ENCODE measurements around the gene DLG3. TPM values are rescaled to one million over a fixed set of nuclear protein-coding genes. Genes with fewer than 3 reads are reported as not detected.

DLG3 gene
- total and polyA plus RNA-seq, 5 experiments from 2014 or later: 2.3 to 6.7 (median 5.6) TPM

DNA sequence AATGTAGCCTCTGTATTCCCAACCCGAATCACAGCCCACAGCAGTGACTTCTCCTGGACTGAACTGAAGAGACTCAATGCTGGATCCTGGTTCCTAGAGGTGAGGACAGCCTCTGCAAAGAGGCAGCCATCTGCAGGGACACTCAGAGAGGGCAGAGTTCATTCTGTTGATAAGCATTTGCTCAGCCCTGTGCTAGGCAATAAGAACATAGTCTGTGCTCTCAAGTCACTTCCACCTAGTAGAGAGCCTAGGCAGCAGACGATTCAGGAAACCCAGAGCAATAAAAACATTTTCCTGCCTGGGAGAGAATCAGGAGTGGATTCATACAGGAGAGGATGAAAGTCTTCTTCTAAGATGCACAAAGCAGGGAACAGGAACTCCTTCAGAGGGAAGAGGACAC, 17.3 kb upstream of the DLG3 start:
- ATAC-seq: no peak
- DNase-seq: no peak
- H3K4me3 Mint-ChIP-seq: no peak overlapping the region
- peaks cover 0 to 9% (median 4%) of the 10 kb centered on the region in 5 donors for H3K27me3 Mint-ChIP-seq
- H3K4me1 Mint-ChIP-seq: no peaks in the 10 kb centered on the region
- no peak overlapping the region for H3K27ac Mint-ChIP-seq
- POLR2A ChIA-PET: no interaction called here
- no peaks in the 10 kb centered on the region for H3K36me3 Mint-ChIP-seq
- H3K9me3 Mint-ChIP-seq: peaks cover 0 to 4% (median 0%) of the 10 kb centered on the region in 9 donors

DNA sequence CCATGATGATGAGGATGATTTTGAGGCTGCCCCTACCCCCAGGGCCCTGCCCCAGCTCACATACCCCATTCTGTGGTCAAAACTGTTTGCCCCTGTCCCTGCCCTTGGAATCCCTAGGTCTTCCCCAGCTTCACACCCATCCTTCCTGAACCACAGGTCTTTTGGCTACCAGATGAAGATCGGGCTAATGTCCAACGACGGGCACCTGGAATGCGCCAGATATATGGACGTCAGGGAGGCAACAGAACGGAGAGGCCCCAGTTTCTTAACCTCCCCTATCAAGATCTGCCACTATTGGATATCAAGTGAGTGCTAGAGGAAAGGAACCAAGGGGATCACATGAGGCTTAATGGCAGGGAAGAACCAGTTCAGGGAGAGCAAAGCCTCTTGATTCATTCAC, 14.9 kb upstream of the DLG3 start:
- Mint-ChIP-seq H3K4me3 (no peak overlapping the region), H3K27me3 (peaks cover 0 to 4% (median 0%) of the 10 kb centered on the region in 5 donors), H3K36me3 (no peaks in the 10 kb centered on the region), H3K27ac (peak overlapping the region in 1 of 10 donors; percentile 23), H3K9me3 (peaks cover 0 to 5% (median 0%) of the 10 kb centered on the region in 9 donors), H3K4me1 (peaks cover 1 to 12% (median 5%) of the 10 kb centered on the region in 4 donors)
- no peak for ATAC-seq
- POLR2A ChIA-PET: no interaction called here
- no peak for DNase-seq

DNA sequence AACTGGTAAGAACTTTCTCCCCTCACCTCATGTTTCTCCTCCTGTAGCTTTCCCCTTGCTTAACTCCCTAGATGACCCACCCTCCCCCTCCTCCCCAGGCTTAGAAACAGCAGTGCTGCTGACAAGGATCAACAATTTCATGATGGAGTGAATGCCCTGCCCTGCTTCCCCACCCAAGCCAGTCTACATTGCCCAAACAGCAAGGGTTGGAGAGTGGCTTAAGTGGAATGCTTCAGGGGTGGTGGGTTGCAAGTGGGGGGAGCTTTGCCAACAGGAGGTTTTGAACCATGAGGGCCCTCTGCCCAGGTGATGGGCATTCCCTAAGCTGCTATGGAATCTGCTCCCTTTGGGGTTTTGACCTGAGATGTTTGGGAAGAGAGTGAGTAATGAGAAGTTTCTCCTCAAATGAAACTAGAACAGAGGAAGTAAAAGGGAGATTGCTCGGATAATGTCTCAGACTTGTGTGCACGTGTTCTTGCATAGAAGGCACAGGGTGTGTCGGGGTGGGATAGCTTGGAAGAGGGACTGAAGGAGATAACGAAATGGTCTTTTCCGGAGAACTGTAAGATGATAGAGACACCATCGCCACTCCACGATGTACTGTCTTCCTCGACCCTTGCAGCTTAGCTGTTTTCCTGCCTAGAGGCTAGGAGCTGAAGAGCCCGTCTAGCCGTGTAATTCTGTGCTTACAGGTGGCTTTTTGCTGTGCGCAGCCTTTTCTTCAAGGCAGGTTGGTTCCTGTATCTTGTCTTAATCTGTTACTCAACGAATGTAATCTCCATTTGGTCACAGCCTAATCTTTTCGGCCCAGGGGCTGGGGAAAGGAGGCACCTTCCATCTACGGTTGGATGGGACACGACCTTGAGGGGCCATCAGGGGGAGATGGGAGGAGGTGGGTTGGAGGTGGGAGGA, 11.4 kb upstream of the DLG3 start:
- H3K27ac Mint-ChIP-seq: peak overlapping the region; percentile 75 to 96 (median 94)
- POLR2A ChIA-PET: interaction anchor here (0.6 to 2.9 kb wide), 5 partner anchors 11 to 300 kb away, joined by 3 to 9 read pairs (median 5); partner anchors contain the start of gene IGBP1
- DNase-seq (no peak), ATAC-seq (peak in 1 of 2 donors; percentile 9)
- H3K4me3 Mint-ChIP-seq: peak overlapping the region; percentile 83 to 94 (median 90)
- H3K27me3 Mint-ChIP-seq: peaks cover 0 to 13% (median 0%) of the 10 kb centered on the region in 5 donors
- H3K9me3 Mint-ChIP-seq: peaks cover 0 to 2% (median 0%) of the 10 kb centered on the region in 9 donors
- H3K36me3 Mint-ChIP-seq: no peaks in the 10 kb centered on the region
- H3K4me1 Mint-ChIP-seq: peaks cover 3 to 17% (median 10%) of the 10 kb centered on the region in 4 donors

DNA sequence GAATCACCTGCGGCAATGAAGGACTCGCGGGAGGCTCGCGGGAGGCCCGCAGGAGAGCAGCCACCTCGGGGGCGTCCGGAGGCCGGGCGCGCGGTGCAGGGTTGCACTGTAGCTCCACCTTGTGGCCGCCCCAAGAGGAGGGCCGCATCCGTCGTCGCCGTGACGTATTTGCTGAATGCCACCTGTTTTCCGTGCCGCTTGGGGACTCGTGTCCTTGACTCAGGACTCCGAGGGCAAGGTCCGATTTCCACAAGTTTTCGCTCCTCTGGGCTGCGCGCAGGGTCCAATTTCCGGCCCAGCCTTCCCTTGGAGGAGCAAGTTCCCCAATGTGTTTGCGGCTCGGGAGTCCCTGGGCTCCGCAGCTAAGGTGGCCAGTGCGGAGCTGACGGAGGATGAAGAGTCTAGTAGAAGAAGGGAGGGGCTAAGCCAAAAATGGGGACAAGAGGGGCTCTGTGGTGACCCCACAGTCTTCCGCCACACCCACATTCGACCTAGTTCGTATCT, 10.7 kb upstream of the DLG3 start:
- peak overlapping the region; percentile 83 to 94 (median 90) for H3K4me3 Mint-ChIP-seq
- POLR2A ChIA-PET: interaction anchor here (0.6 to 2.9 kb wide), 5 partner anchors 10 to 300 kb away, joined by 3 to 9 read pairs (median 5); partner anchors contain the start of gene IGBP1
- peaks cover 3 to 23% (median 11%) of the 10 kb centered on the region in 4 donors for H3K4me1 Mint-ChIP-seq
- H3K27ac Mint-ChIP-seq: peak overlapping the region; percentile 75 to 96 (median 94)
- H3K9me3 Mint-ChIP-seq: peaks cover 0 to 2% (median 0%) of the 10 kb centered on the region in 9 donors
- peaks cover 0 to 13% (median 0%) of the 10 kb centered on the region in 5 donors for H3K27me3 Mint-ChIP-seq
- no peaks in the 10 kb centered on the region for H3K36me3 Mint-ChIP-seq
- DNase-seq: peak; percentile 63 to 85 (median 72)
- ATAC-seq: peak; percentile 86

DNA sequence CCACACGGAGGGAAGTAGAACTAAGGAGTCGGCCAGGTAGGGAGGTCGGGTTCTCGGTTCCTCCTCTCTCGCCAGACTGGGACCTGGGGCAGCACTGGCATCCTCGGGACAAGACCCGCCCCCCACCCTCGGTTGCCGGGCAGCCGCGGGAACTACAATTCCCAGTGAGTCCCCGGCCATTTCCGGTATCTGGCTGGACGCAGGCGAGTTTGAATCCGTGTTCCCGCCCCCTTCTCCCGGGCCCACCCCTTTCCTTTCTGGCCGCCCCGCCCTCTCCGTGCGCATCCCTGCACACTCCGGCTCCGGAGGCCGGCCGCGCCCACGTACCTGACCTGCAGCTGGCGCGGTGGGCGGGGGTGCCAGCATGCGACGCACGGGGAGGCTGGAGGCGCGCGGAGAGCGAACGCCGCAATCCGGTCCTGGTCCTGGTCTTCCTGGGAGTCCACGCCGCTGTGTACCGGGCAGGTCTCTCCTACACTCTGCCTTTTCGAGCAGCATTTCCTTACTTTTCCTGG, 10.2 kb upstream of the DLG3 start:
- peak overlapping the region; percentile 75 to 96 (median 94) for H3K27ac Mint-ChIP-seq
- ATAC-seq (peak; percentile 33 to 58), DNase-seq (peak in 6 of 10 donors; percentile 4 to 67 (median 24))
- POLR2A ChIA-PET: interaction anchor here (1.2 to 2.9 kb wide), 3 partner anchors 18 to 301 kb away, joined by 3 to 9 read pairs (median 6); partner anchors contain the start of gene IGBP1
- H3K36me3 Mint-ChIP-seq: no peaks in the 10 kb centered on the region
- peaks cover 0 to 10% (median 0%) of the 10 kb centered on the region in 5 donors for H3K27me3 Mint-ChIP-seq
- peaks cover 3 to 28% (median 13%) of the 10 kb centered on the region in 4 donors for H3K4me1 Mint-ChIP-seq
- peak overlapping the region; percentile 83 to 94 (median 90) for H3K4me3 Mint-ChIP-seq
- H3K9me3 Mint-ChIP-seq: peaks cover 0 to 2% (median 0%) of the 10 kb centered on the region in 9 donors

DNA sequence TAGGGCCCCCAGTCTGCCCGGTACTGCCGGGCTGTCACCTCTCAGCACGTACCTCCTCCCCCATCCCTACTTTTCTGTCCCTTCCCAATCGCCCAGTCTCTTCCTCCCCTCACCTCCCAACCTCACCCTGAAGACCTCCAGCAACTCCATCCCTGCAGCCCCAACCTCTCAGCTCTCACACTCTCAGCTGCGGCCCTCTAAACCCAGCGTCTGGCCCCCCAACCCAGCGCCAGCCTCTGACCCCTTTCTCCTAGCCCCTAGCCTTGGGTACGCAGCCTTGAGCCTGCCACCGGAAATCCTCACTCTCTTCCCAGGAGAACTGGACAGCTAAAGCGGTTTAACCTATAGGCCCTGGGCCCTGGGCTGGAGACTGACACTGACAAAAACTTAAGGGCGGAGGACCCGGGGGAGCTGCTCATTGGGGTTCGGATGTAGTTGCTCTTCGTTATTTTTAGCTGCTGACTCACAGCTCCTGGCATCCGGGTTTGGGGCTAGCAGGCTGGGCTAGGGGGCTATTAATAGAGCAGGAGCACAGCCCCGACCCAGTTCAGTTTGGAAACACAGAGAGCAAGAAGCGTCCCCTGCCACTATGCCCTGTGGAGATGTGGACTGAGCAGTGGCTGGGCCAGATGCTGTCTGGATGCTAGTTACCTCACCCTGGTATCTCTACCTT, 9.6 kb upstream of the DLG3 start:
- Mint-ChIP-seq H3K27me3 (peaks cover 0 to 10% (median 3%) of the 10 kb centered on the region in 5 donors), H3K9me3 (peaks cover 0 to 2% (median 0%) of the 10 kb centered on the region in 9 donors), H3K27ac (peak overlapping the region in 9 of 10 donors; percentile 31 to 87 (median 73)), H3K4me3 (peak overlapping the region; percentile 77 to 94 (median 86)), H3K36me3 (no peaks in the 10 kb centered on the region), H3K4me1 (peaks cover 3 to 29% (median 13%) of the 10 kb centered on the region in 4 donors)
- POLR2A ChIA-PET: interaction anchor here (0.6 to 2.9 kb wide), 3 partner anchors 17 to 1106 kb away, joined by 4 to 9 read pairs (median 6); partner anchors contain the start of gene IGBP1
- ATAC-seq (no peak), DNase-seq (no peak)

DNA sequence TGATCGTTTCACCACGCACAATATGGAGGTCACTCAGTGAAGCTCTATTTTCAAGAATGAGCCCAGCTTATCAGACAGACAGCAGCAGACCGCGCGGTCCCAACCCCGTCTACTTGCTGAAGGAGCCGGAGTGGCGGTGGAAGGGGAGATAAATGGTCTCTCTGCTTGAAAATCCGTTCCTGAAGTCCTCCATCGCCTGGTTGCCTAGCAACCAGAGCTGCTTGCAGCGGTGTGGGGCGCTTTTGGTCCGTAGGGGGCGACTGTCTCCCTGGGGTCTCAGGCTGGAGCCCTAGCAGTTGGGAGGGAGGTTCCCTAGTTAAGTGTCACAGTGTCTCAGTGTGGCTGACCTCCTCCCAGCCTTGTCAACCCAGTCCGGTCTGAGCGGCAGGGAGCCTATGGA, 8.3 kb upstream of the DLG3 start:
- no peak for ATAC-seq
- POLR2A ChIA-PET: no interaction called here

DNA sequence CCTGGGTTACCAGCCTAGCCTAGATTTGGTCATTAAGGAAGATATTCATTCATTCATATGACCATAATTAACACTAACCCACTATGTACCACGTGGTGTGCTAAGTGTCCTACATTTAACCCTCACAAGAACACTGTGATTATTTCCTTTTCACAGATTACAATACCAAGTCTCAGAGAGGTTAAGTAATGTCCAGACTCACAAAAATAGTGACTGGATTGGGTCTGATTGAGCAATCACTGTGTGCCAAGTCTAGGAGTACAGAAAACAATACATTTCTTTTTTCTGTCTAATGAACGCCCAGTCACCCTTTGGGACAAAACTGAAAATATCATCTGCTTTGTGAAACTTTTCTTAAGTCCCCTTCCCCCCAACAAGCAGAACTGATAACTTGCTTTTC, 7.6 kb upstream of the DLG3 start:
- H3K4me3 Mint-ChIP-seq: no peak overlapping the region
- DNase-seq: no peak
- no peak for ATAC-seq
- POLR2A ChIA-PET: no interaction called here
- peaks cover 6 to 22% (median 11%) of the 10 kb centered on the region in 5 donors for H3K27me3 Mint-ChIP-seq
- peaks cover 3 to 29% (median 13%) of the 10 kb centered on the region in 4 donors for H3K4me1 Mint-ChIP-seq
- H3K36me3 Mint-ChIP-seq: no peaks in the 10 kb centered on the region
- no peak overlapping the region for H3K27ac Mint-ChIP-seq
- H3K9me3 Mint-ChIP-seq: peaks cover 0 to 2% (median 0%) of the 10 kb centered on the region in 9 donors

More for the DNA sequence above, 8.3 kb upstream of the DLG3 start:
- Mint-ChIP-seq H3K36me3 (no peaks in the 10 kb centered on the region), H3K27me3 (peaks cover 5 to 15% (median 6%) of the 10 kb centered on the region in 5 donors), H3K27ac (peak overlapping the region in 2 of 10 donors; percentile 10 to 17), H3K4me3 (peak overlapping the region in 1 of 10 donors; percentile 67), H3K4me1 (peaks cover 3 to 29% (median 13%) of the 10 kb centered on the region in 4 donors), H3K9me3 (peaks cover 0 to 2% (median 0%) of the 10 kb centered on the region in 9 donors)
- peak in 1 of 10 donors; percentile 10 for DNase-seq

DNA sequence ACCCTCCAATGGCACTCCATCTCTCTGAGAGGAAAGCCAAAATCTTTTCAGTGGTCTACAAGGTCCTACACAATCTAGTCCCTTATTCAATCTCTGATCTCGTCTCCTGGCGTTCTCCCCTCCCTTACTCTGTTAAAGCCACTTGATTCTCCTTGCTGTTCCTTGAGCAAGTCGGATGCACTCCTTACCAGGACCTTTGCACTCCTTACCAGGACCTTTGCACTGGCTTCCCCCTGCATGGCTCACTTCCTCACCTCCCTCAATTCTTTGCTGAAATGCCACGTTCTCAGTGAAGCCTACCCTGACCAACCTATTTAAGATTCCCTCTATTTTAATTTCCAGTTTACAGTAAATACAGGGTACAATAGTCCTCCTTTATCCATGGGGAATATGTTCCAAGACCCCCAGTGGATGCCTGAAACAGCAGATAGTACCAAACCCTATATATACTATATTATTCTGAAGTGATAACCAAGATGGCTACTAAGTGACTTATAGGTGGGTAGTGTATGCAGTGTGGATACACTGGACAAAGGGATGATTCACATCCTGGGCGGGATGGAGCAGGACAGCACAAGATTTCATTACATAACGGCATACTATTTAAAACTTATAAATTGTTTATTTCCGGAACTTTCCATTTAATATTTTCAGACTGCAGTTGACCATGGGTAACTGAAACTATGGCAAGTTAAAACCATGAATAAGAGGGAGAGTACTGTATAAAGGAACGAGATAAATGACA, 6.5 kb upstream of the DLG3 start:
- Mint-ChIP-seq H3K4me3 (no peak overlapping the region), H3K27ac (no peak overlapping the region), H3K27me3 (peaks cover 13 to 30% (median 16%) of the 10 kb centered on the region in 5 donors), H3K36me3 (no peaks in the 10 kb centered on the region), H3K9me3 (peaks cover 0 to 2% (median 0%) of the 10 kb centered on the region in 9 donors), H3K4me1 (peaks cover 3 to 29% (median 12%) of the 10 kb centered on the region in 4 donors)
- POLR2A ChIA-PET: no interaction called here
- ATAC-seq: no peak
- no peak for DNase-seq

DNA sequence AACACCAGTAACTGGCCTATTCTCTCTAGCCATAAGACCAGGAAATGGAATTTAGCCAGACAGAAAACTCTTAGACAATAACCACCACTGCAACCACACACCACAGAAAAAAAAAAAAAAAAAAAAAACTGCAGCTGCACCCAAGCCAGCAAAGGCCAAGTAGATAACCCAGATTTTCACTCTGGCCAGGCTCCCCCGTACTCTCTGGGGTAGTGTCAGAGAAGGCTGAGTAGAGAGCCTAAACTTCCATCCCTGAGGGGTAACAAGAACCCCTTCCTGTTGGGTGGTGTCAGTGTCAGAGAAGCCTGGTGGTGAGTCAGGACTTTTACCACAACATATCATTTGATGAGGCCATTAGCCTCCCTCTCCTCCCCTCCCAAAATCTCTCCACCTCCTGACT, 5.6 kb upstream of the DLG3 start:
- no peak overlapping the region for H3K4me3 Mint-ChIP-seq
- no peaks in the 10 kb centered on the region for H3K36me3 Mint-ChIP-seq
- H3K27ac Mint-ChIP-seq: peak overlapping the region in 1 of 10 donors; percentile 40
- peaks cover 3 to 19% (median 9%) of the 10 kb centered on the region in 4 donors for H3K4me1 Mint-ChIP-seq
- H3K27me3 Mint-ChIP-seq: peaks cover 13 to 31% (median 19%) of the 10 kb centered on the region in 5 donors
- DNase-seq (no peak), ATAC-seq (no peak)
- POLR2A ChIA-PET: no interaction called here
- no peaks in the 10 kb centered on the region for H3K9me3 Mint-ChIP-seq

DNA sequence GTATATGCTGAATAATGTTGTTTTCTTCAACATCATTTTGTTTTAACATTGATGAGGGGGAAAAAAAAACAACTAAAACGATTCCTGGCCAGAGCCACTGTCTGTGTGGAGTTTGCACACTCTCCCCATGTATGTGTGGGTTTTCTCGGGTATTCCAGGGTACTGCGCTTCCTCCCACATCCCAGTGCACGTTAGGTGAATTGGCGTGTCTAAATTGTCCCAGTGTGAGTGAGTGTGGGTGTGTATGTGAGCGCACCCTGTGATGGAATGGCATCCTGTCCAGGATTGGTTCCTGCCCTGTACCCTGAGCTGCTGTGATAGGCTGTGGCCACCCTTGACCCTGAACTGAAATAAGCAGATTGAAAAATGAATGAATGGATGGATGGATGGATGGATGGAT, 2.4 kb upstream of the DLG3 start:
- DNase-seq (no peak), ATAC-seq (no peak)
- Mint-ChIP-seq H3K36me3 (no peaks in the 10 kb centered on the region), H3K4me3 (no peak overlapping the region), H3K27ac (peak overlapping the region in 1 of 10 donors; percentile 35), H3K27me3 (peaks cover 13 to 47% (median 27%) of the 10 kb centered on the region in 5 donors), H3K4me1 (peaks cover 0 to 12% (median 6%) of the 10 kb centered on the region in 4 donors), H3K9me3 (no peaks in the 10 kb centered on the region)
- POLR2A ChIA-PET: no interaction called here

Measured in naive thymus-derived CD8-positive, alpha-beta T cell (primary cell).